GM18520 (cell line): Measurements from ENCODE around the gene DENND6B.
"Not testable (repeated sequence)": the region's sequence is repeated elsewhere in the genome, so short reads cannot be mapped to it uniquely, and the experiment has no call there.

Source experiments
- ATAC-seq: cut with Tn5 transposase; IDR thresholded peaks from one replicate; pipeline ENCODE4 v1.9.1; 2021; ENCODE audit not compliant: unreplicated experiment

The DENND6B gene

DNA sequence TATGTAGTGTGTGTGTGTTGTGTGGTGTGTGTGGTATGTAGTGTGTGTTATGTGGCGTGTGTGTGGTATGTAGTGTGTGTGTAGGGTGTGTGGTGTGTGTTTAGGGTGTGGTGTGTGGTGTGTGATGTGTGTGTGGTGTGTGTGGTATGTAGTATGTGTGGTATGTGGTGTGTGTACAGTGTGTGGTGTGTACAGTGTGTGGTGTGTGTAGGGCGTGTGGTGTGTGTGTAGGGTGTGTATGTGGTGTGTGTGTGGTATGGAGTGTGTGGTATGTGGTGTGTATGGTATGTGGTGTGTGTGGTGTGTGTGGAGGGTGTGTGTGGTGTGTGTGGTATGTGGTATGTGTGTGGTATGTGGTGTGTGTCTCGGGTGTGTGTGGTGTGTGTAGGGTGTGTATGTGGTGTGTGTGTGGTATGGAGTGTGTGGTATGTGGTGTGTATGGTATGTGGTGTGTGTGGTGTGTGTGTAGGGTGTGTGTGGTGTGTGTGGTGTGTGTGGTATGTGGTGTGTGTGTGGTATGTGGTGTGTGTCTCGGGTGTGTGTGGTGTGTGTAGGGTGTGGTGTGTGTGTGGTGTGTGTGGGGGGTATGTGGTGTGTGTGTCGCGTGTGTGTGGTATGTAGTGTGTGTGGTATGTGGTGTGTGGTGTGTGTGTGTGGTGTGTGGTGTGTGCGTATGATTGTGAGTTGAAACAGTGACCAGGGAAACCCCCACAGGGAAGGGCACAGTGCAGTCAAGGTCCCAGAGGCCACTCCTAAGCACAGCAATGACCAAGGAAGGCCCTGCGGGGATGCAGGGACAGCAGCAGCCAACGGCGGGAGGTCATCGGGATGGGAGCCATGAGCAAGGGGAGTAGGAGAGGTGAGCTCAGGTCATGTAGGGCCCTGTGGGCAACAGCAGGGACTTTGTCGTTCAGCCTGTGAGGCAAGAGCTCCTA, 13.4 kb upstream of the DENND6B start:
- no peak for ATAC-seq

DNA sequence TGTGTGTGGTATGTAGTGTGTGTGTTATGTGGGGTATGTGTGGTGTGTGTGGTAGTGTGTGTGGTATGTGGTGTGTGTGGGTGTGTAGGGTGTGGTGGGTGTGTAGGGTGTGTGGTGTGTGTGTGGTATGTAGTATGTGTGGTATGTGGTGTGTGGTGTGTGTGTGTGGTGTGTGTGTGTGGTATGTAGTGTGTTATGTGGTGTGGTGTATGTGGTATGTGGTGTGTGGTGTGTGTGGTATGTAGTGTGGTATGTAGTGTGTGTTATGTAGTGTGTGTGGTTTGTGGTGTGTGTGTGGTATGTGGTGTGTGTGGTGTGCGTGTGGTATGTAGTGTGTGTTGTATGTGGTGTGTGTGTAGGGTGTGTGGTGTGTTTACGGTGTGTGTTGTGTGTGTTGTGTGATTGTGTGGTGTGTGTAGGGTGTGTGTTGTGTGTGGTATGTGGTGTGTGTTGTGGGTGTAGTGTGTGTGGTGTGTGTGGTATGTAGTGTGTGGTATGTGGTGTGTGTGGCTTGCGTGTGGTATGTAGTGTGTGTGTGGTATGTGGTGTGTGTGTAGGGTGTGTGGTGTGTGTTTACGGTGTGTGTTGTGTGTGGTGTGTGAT, 12.1 kb upstream of the DENND6B start:
- ATAC-seq = no peak

DNA sequence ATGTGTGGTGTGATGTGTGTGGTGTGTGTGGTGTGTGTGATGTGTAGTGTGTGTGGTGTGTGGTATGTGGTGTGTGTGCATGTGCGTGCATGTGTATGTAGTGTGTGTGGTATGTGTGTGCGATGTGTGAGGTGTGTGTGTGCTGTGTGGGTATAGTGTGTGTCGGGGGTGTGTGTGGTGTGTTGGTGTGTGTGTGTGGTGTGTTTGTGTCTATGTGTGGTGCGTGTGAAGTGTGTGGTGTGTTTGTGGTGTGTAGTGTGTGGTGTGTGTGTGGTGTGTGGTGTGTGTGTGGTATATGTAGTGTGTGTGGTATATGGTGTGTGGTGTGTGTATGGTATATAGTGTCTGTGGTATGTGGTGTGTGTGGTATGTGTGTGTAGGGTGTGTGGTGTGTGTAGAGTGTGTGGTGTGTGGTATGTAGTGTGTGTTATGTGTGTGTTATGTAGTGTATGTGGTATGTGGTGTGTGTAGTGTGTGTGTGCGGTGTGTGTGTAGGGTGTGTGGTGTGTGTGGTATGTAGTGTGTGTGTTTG, 11.3 kb upstream of the DENND6B start:
- no peak for ATAC-seq

DNA sequence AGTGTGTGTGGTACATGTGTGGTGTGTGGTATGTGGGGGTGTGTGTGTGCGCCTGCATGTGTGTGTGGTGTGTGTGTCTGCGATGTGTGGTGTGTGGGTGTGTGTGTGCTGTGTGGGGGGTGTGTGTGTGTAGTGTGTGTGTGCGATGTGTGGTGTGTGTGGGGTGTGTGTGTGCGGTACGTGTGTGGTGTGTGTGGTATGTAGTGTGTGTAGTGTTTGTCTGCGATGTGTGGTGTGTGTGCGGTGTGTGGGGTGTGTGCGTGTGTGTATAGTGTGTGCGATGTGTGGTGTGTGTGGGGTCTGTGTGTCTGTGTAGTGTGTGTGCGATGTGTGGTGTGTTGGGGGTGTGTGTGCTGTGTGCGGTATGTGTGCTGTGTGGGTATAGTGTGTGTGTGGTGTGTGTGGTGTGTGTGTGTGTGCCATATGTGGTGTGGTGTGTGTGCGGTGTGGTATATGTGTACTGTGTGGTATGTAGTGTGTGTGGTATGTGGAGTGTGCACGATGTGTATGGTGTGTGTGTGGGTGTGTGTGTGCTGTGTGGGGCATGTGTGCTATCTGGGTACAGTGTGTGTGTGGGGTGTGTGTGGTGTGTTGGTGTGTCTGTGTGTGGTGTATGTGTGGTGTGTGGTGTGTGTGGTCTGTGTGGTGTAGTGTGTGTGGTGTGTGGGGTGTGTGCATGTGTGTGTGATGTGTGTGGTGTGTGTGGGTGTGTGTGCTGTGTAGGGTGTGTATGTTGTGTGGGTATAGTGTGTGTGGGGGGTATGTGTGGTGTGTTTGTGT, 10.6 kb upstream of the DENND6B start:
- ATAC-seq = no peak

DNA sequence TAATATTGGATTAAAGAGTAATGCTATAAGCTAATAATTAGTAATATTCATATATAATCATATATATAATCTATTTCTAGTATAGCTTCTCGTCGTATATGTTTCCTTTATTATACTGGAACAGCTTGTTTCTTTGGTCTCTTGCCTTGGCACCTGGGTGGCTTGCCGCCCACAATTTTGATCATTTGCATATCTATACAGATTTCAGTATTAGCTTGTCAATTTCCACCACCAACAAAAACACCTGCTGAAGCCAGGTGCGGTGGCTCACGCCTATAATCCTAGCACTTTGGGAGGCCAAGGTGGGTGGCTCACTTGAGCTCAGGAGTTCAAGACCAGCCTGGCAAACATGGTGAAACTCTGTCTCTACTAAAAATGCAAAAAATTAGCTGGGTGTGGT, 7.6 kb upstream of the DENND6B start:
- not testable (repeated sequence) for ATAC-seq

DNA sequence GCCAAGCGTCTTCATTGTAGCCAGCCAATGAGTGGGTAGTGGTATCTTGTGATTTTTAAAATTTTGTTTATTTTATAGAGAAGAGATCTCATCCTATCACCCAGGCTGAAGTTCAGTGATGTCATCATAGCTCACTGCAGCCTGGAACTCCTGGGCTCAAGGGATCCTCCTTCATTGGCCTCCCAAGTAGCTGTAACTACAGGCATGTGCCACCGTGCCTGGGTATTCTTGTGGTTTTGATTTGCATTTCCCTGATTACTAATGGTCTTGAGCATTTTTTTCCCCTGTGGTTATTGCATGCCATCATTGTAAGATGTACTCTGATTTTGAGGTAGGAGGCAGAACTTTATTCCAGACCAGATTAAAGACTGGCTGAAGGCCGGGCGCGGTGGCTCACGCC, 2.4 kb upstream of the DENND6B start:
- ATAC-seq = no peak

DNA sequence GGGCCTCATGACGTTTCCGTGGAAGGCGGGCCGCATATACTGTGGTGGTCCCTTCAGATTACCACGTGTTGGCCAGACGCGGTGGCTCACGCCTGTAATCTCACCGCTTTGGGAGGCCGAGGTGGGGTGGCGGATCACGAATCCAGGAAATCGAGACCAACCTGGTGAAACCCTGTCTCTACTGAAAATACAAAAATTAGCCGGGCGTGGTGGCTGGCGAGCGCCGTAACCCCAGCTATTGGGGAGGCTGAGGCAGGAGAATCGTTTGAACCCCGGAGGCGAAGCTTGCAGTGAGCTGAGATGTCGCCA, 853 bp upstream of the DENND6B start:
- no peak for ATAC-seq

DNA sequence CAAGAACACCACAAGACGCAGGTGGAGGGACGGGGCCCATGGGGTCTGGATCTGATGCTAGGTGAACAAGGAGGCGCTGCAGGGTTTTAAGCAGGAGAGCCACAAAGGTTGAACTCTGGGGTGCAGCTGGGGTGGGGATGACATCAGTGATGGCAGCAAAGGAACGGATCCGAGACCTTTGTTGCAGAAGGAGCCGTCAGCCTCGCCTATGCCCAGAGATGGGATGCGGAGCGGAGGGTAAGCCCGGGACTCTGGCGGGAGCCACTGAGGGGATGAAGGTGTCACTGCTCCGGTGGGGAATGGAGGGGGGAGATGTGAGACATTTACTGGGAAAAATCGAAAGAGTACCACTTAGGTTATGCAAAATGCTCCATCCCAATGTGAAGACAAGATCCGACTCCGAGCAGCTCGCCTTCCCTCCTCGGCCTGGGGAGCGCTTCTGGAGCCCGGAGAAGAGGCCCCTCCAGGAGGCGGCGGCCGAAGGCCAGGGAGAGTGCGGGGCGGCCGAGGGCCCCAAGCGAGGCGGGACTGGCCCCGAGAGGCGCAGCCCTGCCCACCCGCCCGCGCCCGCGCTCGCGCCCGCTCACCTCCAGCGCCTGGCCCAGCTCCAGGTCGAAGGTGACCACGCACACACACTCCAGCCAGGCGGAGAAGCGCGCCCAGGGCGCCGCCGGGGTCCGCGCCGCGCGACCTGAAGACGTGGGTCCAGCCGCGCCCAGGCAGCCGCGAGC, 422 bp downstream of the DENND6B start:
- no peak for ATAC-seq

DNA sequence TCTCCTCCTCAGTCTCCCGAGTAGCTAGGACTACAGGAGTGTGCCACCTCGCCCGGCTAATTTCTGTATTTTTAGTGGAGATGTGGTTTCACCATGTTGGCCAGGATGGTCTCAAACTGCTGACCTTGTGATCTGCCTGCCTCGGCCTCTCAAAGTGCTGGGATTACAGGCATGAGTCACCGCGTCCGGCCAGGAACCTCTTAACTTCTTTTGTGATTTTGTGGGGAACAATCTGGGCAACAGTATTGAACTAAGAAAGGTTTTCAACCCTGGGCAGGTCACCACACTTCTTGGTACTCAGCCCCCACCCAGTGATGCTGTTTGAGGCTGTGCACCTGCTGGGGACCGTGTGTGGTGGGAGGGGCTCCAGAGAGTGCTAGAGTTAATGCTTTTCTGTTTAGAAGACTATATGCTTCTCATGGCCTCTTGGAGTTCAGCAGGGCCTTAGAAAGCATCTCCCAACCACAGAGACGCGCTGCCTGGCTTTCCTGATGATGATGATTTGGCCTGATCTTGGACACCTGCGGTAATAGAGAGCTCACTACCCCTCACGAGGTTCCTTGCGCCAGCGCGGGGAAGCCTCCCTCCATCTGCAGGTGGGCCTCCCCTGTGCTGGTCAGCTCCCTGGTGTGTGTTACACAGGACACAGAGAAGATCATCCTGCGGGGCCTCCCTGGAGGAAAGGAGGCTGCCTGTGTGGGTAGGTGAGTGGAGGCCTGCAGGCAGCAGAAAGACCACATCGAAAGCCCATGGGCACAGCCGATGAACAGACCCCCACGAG, 1.2 kb downstream of the DENND6B start:
- ATAC-seq = no peak

DNA sequence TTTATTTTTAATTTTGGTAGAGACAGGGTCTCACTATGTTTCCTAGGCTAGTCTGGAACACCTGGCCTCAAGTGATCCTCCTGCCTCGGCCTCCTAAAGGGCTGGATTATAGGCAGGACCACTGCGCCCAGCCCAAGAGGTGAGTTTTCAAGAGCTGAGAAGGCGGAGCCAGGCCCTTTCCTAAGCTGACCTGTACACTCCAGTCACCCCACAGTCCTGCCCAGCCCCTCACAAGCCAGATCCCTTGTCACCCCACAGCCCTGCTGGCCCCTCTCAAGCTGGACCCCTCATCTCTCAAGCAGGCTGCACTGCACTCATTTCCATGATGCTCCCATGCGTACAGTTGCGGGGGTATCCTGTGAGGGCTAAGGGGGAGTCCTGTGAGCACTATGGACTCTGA, 2.9 kb downstream of the DENND6B start:
- ATAC-seq = no peak

DNA sequence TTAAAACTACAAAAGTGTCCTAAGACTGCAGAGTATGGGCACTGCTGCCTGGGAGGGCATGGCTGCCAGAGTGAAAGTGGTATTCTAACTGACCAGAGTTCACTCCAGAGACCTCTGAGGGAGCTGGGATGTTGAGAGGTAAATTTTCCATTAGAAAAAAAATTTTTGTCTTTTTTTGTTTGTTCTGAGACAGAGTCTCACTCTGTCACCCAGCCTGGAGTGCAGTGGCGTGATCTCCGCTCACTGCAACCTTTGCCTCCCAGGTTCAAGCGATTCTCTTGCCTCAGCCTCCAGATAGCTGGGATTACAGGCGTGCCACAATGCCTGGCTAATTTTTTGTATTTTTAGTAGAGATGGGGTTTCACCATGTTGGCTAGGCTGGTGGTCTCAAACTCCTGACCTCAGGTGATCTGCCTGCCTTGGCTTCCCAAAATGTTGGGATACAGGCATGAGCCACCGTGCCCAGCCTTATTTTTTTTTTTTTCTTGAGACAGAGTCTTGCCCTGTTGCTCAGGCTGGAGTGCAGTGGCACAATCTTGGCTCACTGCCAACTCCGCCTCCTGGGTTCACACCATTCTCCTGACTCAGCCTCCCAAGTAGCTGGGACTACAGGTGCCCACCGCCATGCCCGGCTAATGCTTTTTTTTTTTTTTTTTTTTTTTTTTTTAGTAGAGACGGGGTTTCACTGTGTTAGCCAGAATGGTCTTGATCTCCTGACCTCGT, 4.3 kb downstream of the DENND6B start:
- ATAC-seq = not testable (repeated sequence)

DNA sequence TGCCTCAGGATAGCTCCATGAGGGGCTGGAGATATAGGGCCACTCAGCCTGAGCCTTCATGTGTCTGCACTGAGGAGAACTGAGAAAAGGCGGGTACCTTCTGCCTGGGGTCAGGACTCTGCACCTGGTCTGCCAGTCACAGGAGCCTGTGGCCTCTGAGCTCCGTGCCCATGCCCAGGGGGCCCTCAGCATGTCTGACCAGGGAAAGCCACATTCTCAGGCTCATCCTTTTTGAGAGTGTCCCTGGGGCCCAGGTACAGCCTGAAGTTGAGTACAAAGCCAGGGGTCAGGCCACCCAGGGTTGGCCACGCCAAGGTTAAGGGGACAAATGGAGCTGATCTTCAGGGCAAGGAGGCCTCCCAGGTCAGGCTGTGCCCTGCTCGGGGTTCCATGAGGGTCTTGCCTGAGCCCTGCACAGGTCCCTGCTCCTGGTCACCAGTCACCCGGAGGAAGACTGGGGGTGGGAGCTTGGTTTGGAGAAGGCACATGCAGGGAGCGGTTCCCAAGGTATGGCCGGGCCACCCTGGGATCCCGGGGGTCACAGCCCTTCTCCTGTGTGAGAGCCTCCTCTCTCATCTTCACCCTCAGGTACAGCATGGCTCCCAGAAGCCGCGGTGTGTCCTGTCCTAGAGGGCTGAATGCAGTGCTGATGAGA, 6.0 kb downstream of the DENND6B start:
- ATAC-seq = no peak

DNA sequence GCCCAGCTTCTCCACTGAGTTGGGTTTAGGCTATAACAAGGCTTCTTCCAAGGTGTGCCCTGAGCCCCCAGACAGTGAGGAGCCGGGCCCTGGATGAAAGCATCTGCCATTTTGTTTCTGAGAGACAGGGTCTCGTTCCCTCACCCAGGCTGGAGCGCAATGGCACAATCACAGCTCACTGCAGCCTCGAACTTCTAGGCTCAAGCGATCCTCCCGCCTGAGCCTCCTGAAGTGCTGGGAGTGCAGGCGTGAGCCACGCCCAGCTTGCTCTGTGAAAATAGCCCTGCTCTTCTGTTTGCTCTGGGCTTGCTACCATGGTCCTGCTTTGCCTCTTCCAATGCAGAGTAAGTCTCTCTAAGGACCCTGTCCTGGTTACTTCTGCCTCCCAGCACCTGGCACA, 6.7 kb downstream of the DENND6B start:
- ATAC-seq = no peak

DNA sequence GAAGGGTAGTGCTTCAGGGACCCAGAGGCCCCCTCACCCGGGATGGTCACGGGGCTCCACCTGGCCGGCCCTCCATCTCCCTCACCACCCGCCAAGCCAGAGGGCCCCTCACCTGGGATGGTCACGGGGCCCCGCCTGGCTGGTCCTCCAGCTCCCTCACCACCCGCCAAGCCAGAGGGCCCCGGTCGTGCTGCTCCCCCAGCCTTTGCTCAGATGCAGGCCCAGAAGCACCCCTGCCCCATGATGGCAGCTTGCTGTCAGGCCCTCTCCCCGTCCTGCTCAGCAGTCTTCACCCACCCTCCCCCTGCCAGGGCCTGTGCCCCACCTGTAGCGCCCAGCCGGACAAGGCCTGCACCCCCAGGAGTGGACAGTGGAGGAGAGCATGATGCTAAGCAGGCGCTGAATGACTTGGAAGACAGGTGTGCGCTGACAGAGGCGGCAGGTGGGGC, 7.3 kb downstream of the DENND6B start:
- no peak for ATAC-seq

DNA sequence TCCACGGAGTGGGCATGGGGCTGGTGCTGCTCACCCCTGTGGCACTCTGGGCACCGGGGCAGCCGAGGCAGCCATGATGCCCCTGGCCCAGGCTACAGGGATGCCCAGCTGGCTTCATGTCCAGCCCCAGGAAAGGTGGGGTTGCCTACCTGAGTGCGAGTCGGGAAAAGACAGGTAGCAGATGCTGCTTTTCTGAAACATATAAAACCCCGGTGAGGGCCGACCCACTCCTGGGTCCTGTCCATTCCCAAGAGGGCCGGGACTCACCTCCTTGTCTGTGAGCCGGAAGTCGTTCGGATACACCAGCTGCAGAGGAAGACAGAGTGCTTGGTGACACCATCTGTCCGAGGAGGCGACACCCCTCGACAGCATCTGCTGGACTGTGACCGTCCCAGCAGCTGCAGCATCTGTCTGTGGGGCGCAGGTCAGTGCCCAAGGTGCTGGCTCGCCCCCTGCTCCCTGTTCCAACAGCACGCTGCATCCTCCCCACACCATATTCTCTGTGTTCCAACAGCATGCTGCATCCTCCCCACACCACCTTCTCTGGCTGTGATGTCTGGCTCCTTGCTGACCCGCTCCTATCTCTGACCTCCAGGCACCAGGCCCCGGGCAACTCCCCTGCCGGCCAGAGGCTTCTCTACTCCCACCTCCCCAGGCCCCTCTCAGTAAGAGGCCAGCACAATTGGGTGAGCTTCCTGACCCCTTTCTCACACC, 8.0 kb downstream of the DENND6B start:
- no peak for ATAC-seq

DNA sequence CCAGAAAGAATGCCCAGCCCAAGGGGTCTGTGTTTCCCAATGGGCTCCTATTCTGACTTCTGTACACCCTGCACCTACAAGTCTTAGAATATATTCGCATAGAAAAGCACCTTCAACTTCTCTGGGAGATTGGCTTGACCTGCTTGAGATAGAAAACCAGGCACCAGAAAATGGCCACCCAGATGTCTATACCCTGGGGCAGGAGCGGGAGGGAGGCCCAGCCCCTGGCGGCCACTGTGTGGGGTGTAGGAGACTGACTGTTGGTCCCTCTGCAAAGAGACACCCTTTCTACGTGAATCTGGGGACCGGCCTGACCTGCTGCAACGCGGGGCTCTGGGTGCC, 8.5 kb downstream of the DENND6B start:
- no peak for ATAC-seq

DNA sequence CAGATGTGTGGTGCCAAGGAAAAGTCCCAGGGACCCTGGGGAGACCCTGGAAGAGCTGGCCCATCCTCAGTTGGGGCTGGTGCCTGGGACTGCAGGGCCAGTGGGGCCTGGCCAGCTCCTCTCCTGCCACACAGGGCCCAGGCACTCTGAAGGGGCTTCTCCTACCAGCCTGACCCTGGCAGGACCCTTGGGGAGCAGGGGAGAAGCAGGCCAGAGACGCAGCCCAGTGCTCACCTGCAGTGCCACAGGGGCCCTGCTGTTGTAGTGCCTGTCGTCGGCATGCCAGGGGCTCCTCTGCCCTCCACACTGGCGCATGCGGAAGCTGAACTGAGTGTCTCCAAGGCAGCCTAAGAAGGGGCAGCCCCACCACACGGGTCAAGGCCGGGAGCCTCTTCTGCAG, 9.1 kb downstream of the DENND6B start:
- ATAC-seq = no peak

DNA sequence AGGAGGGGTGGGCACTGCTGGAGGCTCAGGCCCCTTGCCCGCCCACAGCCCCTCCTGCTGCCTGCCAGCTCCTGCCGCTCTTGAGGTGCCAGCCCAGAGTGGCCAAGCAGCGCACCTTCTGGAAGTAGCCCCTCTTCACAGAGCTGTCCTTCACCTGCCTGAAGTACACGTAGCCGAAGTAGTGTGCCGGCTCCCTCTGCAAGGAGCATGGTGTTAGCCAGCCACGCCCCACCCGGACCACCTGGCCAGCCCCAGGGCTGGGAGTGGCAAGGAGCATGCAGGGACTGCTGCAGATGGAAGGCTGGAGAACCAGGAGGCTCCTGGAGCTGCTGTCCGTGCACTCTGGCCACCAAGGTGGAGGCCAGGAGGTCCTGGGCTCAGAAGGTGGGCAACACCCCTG, 9.6 kb downstream of the DENND6B start:
- no peak for ATAC-seq
